ENCODE results near the gene SIGLEC6. TPM values are rescaled to one million over a fixed set of nuclear protein-coding genes. Genes with fewer than 3 reads are reported as not detected.
"Not testable (repeated sequence)": the region's sequence is repeated elsewhere in the genome, so short reads cannot be mapped to it uniquely, and the experiment has no call there.

The SIGLEC6 gene
- total and polyA plus RNA-seq, 12 donors, result 0.06 to 0.18 TPM; not detected in 10

GRCh38 chr19:51503896-51504295, 27.6 kb downstream of the SIGLEC6 start:
- no peak for DNase-seq
- Histone ChIP-seq H3K4me1 (replicated peaks in 1 of 2) (no peaks in the 10 kb centered on the region), H3K27me3 (no peaks in the 10 kb centered on the region), H3K27ac (no peak overlapping the region), H3K9me3 (replicated peaks in 1 of 3) (no peaks in the 10 kb centered on the region), H3K36me3 (replicated peaks in 1 of 2) (no peaks in the 10 kb centered on the region), H3K4me3 (no peak overlapping the region)
- intact Hi-C loops (cut with DNase I), result no loop called here
- TF ChIP-seq CTCF (IDR thresholded peaks at IDR 0.05) (no peak), POLR2A (IDR thresholded peaks at IDR 0.05) (no peak)
- WGBS, 4 donors, result 35 to 45% (median 39%) methylated on average over 3 of the region's 3 CpGs

GRCh38 chr19:51503286-51503817, 28.1 kb downstream of the SIGLEC6 start:
- no peak overlapping the region for H3K4me3 ChIP-seq
- intact Hi-C loops (cut with DNase I), result no loop called here
- no peaks in the 10 kb centered on the region for H3K27me3 ChIP-seq
- TF ChIP-seq POLR2A (IDR thresholded peaks at IDR 0.05), result no peak
- no peak for TF ChIP-seq CTCF (IDR thresholded peaks at IDR 0.05)
- H3K9me3 ChIP-seq (replicated peaks in 1 of 3), result no peaks in the 10 kb centered on the region
- no peaks in the 10 kb centered on the region for H3K36me3 ChIP-seq (replicated peaks in 1 of 2)
- no peaks in the 10 kb centered on the region for H3K4me1 ChIP-seq (replicated peaks in 1 of 2)
- WGBS, 4 donors, result 64 to 83% (median 70%) methylated on average over 4 to 5 of the region's 5 CpGs
- no peak for DNase-seq
- H3K27ac ChIP-seq, result no peak overlapping the region

- Histone ChIP-seq H3K4me1 (replicated peaks in 1 of 2) (no peaks in the 10 kb centered on the region), H3K36me3 (replicated peaks in 1 of 2) (no peaks in the 10 kb centered on the region), H3K27me3 (no peaks in the 10 kb centered on the region), H3K4me3 (no peak within 1 kb of the TSS), H3K27ac (no peak within 1 kb of the TSS), H3K9me3 (replicated peaks in 1 of 3) (no peaks in the 10 kb centered on the region)
- DNase-seq, result peak in 6 of 7 donors; percentile 29 to 61 (median 33)
- intact Hi-C loops (cut with DNase I), result no loop called here
- 59 to 74% (median 64%) methylated on average over 8 to 12 of the region's 12 CpGs for WGBS, 4 donors
- TF ChIP-seq CTCF (IDR thresholded peaks at IDR 0.05), result no peak
- TF ChIP-seq POLR2A (IDR thresholded peaks at IDR 0.05), result no peak
These were observed 29.7 kb downstream of the SIGLEC6 start, which contains the start of gene SIGLEC12 for GRCh38 chr19:51501594-51502263. Gene SIGLEC12 (minus strand): TSS chr19:51501800. CDS start chr19:51501733, 67 bp downstream.

- intact Hi-C loops (cut with DNase I); H3K9me3 ChIP-seq (replicated peaks in 1 of 3); H3K27me3 ChIP-seq; H3K4me1 ChIP-seq (replicated peaks in 1 of 2); DNase-seq; H3K27ac ChIP-seq; H3K36me3 ChIP-seq (replicated peaks in 1 of 2); H3K4me3 ChIP-seq: not testable (repeated sequence)
- WGBS, 4 donors, result 28 to 52% (median 40%) methylated on average over 4 to 8 of the region's 8 CpGs
These were observed 30.5 kb downstream of the SIGLEC6 start for GRCh38 chr19:51500931-51501330.

- H3K4me3 ChIP-seq, result no peak overlapping the region
- no peaks in the 10 kb centered on the region for H3K9me3 ChIP-seq (replicated peaks in 1 of 3)
- no peak for TF ChIP-seq CTCF (IDR thresholded peaks at IDR 0.05)
- no peak for TF ChIP-seq POLR2A (IDR thresholded peaks at IDR 0.05)
- no peaks in the 10 kb centered on the region for H3K36me3 ChIP-seq (replicated peaks in 1 of 2)
- H3K27me3 ChIP-seq, result no peaks in the 10 kb centered on the region
- H3K27ac ChIP-seq, result no peak overlapping the region
- intact Hi-C loops (cut with DNase I), result no loop called here
- DNase-seq, result no peak
- H3K4me1 ChIP-seq (replicated peaks in 1 of 2), result no peaks in the 10 kb centered on the region
- 31 to 49% (median 42%) methylated on average over 3 of the region's 3 CpGs for whole genome bisulfite sequencing, 4 donors
These were observed 33.8 kb downstream of the SIGLEC6 start for GRCh38 chr19:51497666-51498065.
